Chondrocyte (in vitro differentiated cells): ENCODE measurements around the gene OR9A2. TPM values are rescaled to one million over a fixed set of nuclear protein-coding genes. Genes with fewer than 3 reads are reported as not detected.

ENCODE experiments used
- DNase-seq: peaks from one replicate; pipeline ENCODE4 v3.0.0; 2021; ENCODE audit warnings: mixed read lengths, low spot score
- H3K27ac Mint-ChIP-seq: one replicate; pipeline ENCODE4 v1.8.0; 2021; ENCODE audit warnings: mild to moderate bottlenecking, moderate library complexity, mixed read lengths; ENCODE audit not compliant: unreplicated experiment
- H3K27me3 Mint-ChIP-seq: 2 replicates; pipeline ENCODE4 v1.8.0; 2021; ENCODE audit warnings: low read depth, mixed read lengths
- H3K36me3 Mint-ChIP-seq: 2 replicates; pipeline ENCODE4 v1.8.0; 2021; ENCODE audit warnings: low read depth, mixed read lengths
- H3K4me1 Mint-ChIP-seq: 2 replicates; pipeline ENCODE4 v1.8.0; 2021; ENCODE audit warnings: low read depth, mild to moderate bottlenecking, mixed read lengths
- H3K4me3 Mint-ChIP-seq: one replicate; pipeline ENCODE4 v1.8.0; 2021; ENCODE audit warnings: mild to moderate bottlenecking, moderate library complexity, mixed read lengths; ENCODE audit not compliant: unreplicated experiment
- H3K9me3 Mint-ChIP-seq: 2 replicates; pipeline ENCODE4 v1.8.0; 2021; ENCODE audit warnings: low read depth, mixed read lengths
- total RNA-seq: library from RNA; stranded (reverse); gene quantifications from 3 replicates; pipeline ENCODE4 v1.2.1, GENCODE V29; 2021
- TF ChIP-seq, protein P1 (sequence below): fragments of 200-600 bp; sonication (generic); IDR thresholded peaks from 2 replicates; pipeline ENCODE4 v1.5.0; 2021; ENCODE audit warnings: antibody characterized with exemption, mild to moderate bottlenecking, moderate library complexity

OR9A2 gene
- total RNA-seq, 1 donor from 2014 or later: not detected

DNA sequence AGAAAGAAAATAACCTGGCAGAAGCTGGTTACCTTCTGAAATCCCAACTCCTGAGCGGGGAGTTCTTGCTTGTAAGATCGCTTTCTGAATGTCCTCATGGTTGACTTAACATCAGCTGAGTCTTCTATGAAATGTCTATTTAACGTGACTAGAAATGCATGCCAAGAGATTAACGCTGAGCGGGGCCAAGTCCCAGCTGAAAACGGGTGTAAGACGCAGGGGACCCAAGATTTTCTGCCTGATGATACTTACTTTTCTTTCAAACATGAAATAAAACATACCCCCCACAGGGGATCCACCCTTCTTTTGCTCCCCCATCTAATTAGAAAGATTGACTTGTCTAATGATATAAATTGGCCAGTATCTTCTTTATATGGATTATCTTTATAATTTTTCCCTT lies 14.9 kb downstream of the OR9A2 start:
- no peak for DNase-seq
- H3K27me3 Mint-ChIP-seq: peaks cover 9% of the 10 kb centered on the region
- H3K9me3 Mint-ChIP-seq: no peaks in the 10 kb centered on the region
- H3K4me3 Mint-ChIP-seq: no peak overlapping the region
- no peak overlapping the region for H3K27ac Mint-ChIP-seq
- no peaks in the 10 kb centered on the region for H3K36me3 Mint-ChIP-seq
- H3K4me1 Mint-ChIP-seq: peaks cover 45% of the 10 kb centered on the region
- TF ChIP-seq, protein P1, sequence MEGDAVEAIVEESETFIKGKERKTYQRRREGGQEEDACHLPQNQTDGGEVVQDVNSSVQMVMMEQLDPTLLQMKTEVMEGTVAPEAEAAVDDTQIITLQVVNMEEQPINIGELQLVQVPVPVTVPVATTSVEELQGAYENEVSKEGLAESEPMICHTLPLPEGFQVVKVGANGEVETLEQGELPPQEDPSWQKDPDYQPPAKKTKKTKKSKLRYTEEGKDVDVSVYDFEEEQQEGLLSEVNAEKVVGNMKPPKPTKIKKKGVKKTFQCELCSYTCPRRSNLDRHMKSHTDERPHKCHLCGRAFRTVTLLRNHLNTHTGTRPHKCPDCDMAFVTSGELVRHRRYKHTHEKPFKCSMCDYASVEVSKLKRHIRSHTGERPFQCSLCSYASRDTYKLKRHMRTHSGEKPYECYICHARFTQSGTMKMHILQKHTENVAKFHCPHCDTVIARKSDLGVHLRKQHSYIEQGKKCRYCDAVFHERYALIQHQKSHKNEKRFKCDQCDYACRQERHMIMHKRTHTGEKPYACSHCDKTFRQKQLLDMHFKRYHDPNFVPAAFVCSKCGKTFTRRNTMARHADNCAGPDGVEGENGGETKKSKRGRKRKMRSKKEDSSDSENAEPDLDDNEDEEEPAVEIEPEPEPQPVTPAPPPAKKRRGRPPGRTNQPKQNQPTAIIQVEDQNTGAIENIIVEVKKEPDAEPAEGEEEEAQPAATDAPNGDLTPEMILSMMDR: no peak

DNA sequence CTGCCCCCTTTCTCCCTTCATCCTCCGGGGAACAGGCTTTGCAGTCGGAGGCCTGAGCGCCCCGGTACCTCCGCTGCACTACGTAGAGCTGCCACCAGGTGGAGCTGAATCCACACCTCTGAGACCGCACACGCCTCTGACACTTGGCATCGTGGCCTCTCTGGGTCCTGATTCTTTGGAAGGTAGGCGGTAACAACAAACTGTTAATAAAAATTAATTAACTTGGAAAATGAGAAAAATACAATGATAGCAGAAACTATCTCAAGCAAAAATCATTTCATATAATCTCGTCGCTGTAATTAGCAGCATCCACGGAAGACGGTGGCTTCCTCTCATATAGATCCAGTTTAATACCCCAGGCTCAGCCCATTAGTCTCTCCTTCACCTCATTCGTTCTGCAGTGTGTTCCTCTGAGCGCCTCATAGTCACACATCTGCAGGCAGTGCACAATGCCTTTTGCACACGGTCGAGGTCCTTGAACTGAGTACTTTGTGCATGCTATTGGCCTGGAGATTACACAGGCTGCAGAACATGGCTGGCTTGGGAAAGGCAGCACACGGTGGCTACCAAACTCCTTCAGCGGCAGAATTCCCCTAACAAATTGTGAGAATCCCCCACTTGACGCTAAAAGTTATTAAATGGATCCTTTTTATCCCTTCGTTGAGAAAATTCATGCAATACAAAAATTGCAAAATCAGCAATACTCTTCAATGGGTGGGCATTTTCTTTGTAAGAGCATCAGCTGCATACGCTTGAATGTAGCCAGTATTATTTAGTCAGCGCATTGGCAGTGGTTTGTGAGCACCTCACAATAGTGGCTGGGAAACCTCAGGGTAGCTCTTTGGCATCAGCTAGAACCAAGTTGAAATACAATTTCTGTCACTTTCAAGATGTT lies 18.7 kb downstream of the OR9A2 start:
- H3K4me3 Mint-ChIP-seq: no peak overlapping the region
- TF ChIP-seq, protein P1: peak; percentile 99
- H3K4me1 Mint-ChIP-seq: peaks cover 11% of the 10 kb centered on the region
- no peaks in the 10 kb centered on the region for H3K9me3 Mint-ChIP-seq
- no peaks in the 10 kb centered on the region for H3K36me3 Mint-ChIP-seq
- no peak overlapping the region for H3K27ac Mint-ChIP-seq
- peaks cover 25% of the 10 kb centered on the region for H3K27me3 Mint-ChIP-seq
- no peak for DNase-seq

DNA sequence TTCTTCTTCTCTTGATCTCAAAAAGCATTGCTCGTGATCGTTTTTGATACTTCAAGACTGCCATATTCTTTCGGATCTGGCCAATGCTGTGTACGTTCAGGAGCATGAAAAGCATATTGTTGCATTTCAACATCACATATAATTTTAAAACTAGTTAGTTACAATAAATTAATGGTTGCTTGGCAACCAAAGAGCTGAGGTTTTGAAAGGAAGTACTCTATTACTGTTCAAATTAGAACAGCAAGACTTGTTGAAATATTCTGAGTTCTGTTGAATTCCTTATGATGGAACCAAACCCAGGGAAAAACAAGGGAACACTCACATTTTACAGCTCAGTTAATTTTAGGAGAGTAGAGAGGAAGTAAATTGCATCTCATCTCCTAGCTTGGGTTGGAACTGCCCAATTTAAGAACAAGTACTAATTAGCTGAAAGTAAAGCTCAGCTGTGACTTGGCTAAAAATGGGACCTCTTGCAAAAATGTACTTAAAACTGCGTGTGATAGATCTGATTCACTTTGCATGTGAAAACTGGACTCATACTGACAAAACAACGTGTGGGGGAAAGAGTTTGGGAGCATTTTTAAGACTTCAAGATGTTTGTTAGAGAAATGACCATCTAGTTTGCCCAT lies 21.2 kb downstream of the OR9A2 start:
- no peak for DNase-seq
- H3K4me3 Mint-ChIP-seq: no peak overlapping the region
- H3K4me1 Mint-ChIP-seq: peaks cover 11% of the 10 kb centered on the region
- peaks cover 25% of the 10 kb centered on the region for H3K27me3 Mint-ChIP-seq
- no peaks in the 10 kb centered on the region for H3K36me3 Mint-ChIP-seq
- TF ChIP-seq, protein P1: no peak
- H3K9me3 Mint-ChIP-seq: no peaks in the 10 kb centered on the region
- no peak overlapping the region for H3K27ac Mint-ChIP-seq

DNA sequence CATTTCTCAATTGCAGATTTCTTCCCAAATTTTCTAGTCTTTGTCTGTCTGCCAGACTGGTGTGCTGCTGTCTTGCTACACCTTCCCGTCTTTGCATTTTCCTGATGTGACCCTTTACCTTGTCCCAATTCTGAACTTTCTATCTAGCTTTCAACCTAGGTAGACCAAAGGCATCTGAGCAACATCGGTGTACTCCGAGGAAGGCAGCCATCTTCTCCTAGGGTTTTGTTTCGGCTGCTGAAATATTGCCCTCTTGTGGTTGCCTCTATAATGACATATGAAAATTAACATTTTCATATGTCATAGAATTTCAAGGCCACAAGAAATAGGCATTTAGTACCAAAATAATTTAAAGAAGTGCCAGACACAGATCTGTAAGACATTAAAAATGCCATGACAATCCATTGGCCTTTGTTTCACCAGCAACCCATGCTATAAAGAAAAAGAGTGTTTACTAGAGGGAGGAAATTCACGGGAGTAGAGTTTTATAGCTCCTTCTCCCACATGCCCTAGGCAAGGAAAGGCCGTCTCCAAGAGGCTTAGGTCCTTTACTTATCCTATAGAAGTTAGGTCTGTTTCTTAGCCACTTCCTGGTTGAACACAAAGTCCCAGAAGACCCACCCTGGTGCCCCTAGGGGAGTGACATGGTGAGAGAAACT lies 23.4 kb downstream of the OR9A2 start:
- H3K27ac Mint-ChIP-seq: no peak overlapping the region
- H3K9me3 Mint-ChIP-seq: no peaks in the 10 kb centered on the region
- H3K27me3 Mint-ChIP-seq: peaks cover 20% of the 10 kb centered on the region
- no peaks in the 10 kb centered on the region for H3K36me3 Mint-ChIP-seq
- peak overlapping the region; percentile 63 for H3K4me3 Mint-ChIP-seq
- TF ChIP-seq, protein P1: peak; percentile 85
- peaks cover 11% of the 10 kb centered on the region for H3K4me1 Mint-ChIP-seq
- DNase-seq: no peak

DNA sequence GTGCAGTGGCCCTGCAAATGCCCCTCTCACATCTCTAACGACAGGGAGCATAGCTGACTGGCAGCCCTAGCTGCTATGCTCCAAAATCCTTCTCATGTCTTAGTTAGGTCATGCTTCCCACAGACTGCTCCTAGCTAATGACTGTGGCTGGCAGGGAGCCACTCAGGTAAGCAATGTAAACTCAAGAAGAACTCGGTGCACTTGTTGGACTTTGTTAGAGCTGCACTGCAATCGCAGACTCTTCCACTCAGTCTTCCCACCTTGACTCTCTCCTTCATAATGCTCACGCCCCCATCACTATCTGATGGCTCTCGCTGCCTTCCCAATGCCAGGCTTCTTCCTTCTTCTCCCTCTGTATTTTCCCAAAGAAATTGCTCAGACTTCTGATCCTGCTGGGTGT lies 24.0 kb downstream of the OR9A2 start:
- no peak for DNase-seq
- H3K9me3 Mint-ChIP-seq: no peaks in the 10 kb centered on the region
- H3K4me1 Mint-ChIP-seq: peaks cover 8% of the 10 kb centered on the region
- peaks cover 20% of the 10 kb centered on the region for H3K27me3 Mint-ChIP-seq
- TF ChIP-seq, protein P1: no peak
- no peak overlapping the region for H3K27ac Mint-ChIP-seq
- H3K4me3 Mint-ChIP-seq: peak overlapping the region; percentile 63
- H3K36me3 Mint-ChIP-seq: no peaks in the 10 kb centered on the region
